GM23338 (cell line): ENCODE measurements around the gene STARD8.

ENCODE experiments used
- CREB1 ChIP-seq: fragments of 250-450 bp; sonication (Bioruptor Pico); IDR thresholded peaks from 2 replicates; pipeline ENCODE4 v1.5.0; 2020; ENCODE audit warnings: low read depth, mild to moderate bottlenecking, moderate library complexity
- EZH2 ChIP-seq: fragments of 200-600 bp; sonication (generic); IDR thresholded peaks from one replicate; pipeline ENCODE4 v1.8.0; 2017; ENCODE audit warnings: antibody characterized with exemption, mild to moderate bottlenecking, low read depth; ENCODE audit not compliant: unreplicated experiment
- EZH2phosphoT487 ChIP-seq: fragments of 200-600 bp; sonication (generic); IDR thresholded peaks from one replicate; pipeline ENCODE4 v1.8.1; 2018; ENCODE audit warnings: antibody characterized with exemption; ENCODE audit not compliant: unreplicated experiment
- JUNB ChIP-seq: IDR thresholded peaks from one replicate; pipeline ENCODE4 v1.6.1; 2016; ENCODE audit warnings: antibody characterized with exemption; ENCODE audit not compliant: unreplicated experiment
- POLR2AphosphoS5 ChIP-seq: IDR thresholded peaks from 2 replicates; pipeline ENCODE4 v1.6.1; 2016; ENCODE audit warnings: antibody characterized with exemption, low read depth
- STAT1 ChIP-seq: IDR thresholded peaks from one replicate; pipeline ENCODE4 v1.6.1; 2016; ENCODE audit warnings: antibody characterized with exemption; ENCODE audit not compliant: unreplicated experiment
- ZNF331 ChIP-seq: fragments of 250-450 bp; sonication (Bioruptor Pico); IDR thresholded peaks from 2 replicates; pipeline ENCODE4 v1.5.0; 2020; ENCODE audit warnings: low read depth, mild to moderate bottlenecking, moderate library complexity
- TF ChIP-seq, protein P1 (sequence below), 2 experiments: fragments of 200-600 bp in 1 of 2; sonication (generic) in 1 of 2; conservative IDR thresholded peaks; 2 replicates each; pipeline versions ENCODE4 v1.5.1 to v1.6.1; 2016 to 2017; ENCODE audit warnings: antibody characterized with exemption in 2 of 2, low read depth in 2 of 2, mild to moderate bottlenecking in 2 of 2, moderate library complexity in 1 of 2
- TF ChIP-seq, protein P2 (sequence below): IDR thresholded peaks from 2 replicates; pipeline ENCODE4 v1.6.1; 2016; ENCODE audit warnings: antibody characterized with exemption
- TF ChIP-seq, protein P3 (sequence below): IDR thresholded peaks from one replicate; pipeline ENCODE4 v1.6.1; 2018; ENCODE audit warnings: antibody characterized with exemption; ENCODE audit not compliant: unreplicated experiment
- TF ChIP-seq, protein P4 (sequence below): fragments of 250-450 bp; sonication (Bioruptor Pico); IDR thresholded peaks from 2 replicates; pipeline ENCODE4 v1.5.0; 2020; ENCODE audit warnings: mild to moderate bottlenecking, moderate library complexity

DNA sequence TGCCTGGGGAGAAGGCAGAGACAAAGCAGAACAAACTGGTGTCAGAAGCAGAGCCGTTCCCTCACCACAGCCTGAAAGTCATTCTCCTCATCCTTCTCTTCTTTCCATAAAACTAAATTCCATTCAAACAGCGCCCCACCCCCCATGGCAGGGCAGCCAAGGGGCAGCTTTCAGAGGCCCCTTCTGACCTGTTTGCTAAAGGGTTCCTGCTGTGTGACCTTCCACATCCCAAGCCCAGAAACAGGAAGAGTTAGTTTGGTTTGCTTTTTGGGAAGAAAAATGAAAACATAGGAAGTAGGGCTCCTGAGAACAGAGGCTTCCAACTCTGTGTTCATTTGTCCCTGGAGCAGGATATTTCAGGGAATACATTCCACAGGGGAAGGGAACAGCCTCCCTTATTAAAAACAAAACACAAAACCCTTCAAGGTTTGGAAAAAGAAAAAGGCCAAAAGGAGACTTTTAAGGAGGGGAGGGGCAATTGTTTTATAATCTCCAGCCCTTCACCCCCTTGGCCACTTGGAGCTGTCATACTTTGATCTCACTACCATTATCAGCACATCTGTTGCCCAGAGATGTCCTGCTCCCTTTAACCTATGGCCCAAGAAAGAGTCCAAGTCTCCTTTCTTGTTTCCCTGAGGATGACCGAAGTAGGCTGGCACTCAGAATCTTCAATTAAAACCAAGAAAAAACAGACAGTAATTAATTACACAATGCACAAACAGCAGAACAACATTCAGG is 25.3 kb downstream of the STARD8 start:
- TF ChIP-seq POLR2AphosphoS5 (no peak), EZH2phosphoT487 (no peak), EZH2 (no peak), CREB1 (CRISPR knock-in tag) (no peak), STAT1 (no peak), JUNB (no peak), ZNF331 (CRISPR knock-in tag) (no peak)
- TF ChIP-seq, protein P1, sequence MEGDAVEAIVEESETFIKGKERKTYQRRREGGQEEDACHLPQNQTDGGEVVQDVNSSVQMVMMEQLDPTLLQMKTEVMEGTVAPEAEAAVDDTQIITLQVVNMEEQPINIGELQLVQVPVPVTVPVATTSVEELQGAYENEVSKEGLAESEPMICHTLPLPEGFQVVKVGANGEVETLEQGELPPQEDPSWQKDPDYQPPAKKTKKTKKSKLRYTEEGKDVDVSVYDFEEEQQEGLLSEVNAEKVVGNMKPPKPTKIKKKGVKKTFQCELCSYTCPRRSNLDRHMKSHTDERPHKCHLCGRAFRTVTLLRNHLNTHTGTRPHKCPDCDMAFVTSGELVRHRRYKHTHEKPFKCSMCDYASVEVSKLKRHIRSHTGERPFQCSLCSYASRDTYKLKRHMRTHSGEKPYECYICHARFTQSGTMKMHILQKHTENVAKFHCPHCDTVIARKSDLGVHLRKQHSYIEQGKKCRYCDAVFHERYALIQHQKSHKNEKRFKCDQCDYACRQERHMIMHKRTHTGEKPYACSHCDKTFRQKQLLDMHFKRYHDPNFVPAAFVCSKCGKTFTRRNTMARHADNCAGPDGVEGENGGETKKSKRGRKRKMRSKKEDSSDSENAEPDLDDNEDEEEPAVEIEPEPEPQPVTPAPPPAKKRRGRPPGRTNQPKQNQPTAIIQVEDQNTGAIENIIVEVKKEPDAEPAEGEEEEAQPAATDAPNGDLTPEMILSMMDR (conservative IDR thresholded peaks at IDR 0.05; ENCODE audit: low read depth in 2 of 2): no peak
- TF ChIP-seq, protein P2, sequence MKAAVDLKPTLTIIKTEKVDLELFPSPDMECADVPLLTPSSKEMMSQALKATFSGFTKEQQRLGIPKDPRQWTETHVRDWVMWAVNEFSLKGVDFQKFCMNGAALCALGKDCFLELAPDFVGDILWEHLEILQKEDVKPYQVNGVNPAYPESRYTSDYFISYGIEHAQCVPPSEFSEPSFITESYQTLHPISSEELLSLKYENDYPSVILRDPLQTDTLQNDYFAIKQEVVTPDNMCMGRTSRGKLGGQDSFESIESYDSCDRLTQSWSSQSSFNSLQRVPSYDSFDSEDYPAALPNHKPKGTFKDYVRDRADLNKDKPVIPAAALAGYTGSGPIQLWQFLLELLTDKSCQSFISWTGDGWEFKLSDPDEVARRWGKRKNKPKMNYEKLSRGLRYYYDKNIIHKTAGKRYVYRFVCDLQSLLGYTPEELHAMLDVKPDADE: no peak
- TF ChIP-seq, protein P3, sequence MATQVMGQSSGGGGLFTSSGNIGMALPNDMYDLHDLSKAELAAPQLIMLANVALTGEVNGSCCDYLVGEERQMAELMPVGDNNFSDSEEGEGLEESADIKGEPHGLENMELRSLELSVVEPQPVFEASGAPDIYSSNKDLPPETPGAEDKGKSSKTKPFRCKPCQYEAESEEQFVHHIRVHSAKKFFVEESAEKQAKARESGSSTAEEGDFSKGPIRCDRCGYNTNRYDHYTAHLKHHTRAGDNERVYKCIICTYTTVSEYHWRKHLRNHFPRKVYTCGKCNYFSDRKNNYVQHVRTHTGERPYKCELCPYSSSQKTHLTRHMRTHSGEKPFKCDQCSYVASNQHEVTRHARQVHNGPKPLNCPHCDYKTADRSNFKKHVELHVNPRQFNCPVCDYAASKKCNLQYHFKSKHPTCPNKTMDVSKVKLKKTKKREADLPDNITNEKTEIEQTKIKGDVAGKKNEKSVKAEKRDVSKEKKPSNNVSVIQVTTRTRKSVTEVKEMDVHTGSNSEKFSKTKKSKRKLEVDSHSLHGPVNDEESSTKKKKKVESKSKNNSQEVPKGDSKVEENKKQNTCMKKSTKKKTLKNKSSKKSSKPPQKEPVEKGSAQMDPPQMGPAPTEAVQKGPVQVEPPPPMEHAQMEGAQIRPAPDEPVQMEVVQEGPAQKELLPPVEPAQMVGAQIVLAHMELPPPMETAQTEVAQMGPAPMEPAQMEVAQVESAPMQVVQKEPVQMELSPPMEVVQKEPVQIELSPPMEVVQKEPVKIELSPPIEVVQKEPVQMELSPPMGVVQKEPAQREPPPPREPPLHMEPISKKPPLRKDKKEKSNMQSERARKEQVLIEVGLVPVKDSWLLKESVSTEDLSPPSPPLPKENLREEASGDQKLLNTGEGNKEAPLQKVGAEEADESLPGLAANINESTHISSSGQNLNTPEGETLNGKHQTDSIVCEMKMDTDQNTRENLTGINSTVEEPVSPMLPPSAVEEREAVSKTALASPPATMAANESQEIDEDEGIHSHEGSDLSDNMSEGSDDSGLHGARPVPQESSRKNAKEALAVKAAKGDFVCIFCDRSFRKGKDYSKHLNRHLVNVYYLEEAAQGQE: no peak
- TF ChIP-seq, protein P4, sequence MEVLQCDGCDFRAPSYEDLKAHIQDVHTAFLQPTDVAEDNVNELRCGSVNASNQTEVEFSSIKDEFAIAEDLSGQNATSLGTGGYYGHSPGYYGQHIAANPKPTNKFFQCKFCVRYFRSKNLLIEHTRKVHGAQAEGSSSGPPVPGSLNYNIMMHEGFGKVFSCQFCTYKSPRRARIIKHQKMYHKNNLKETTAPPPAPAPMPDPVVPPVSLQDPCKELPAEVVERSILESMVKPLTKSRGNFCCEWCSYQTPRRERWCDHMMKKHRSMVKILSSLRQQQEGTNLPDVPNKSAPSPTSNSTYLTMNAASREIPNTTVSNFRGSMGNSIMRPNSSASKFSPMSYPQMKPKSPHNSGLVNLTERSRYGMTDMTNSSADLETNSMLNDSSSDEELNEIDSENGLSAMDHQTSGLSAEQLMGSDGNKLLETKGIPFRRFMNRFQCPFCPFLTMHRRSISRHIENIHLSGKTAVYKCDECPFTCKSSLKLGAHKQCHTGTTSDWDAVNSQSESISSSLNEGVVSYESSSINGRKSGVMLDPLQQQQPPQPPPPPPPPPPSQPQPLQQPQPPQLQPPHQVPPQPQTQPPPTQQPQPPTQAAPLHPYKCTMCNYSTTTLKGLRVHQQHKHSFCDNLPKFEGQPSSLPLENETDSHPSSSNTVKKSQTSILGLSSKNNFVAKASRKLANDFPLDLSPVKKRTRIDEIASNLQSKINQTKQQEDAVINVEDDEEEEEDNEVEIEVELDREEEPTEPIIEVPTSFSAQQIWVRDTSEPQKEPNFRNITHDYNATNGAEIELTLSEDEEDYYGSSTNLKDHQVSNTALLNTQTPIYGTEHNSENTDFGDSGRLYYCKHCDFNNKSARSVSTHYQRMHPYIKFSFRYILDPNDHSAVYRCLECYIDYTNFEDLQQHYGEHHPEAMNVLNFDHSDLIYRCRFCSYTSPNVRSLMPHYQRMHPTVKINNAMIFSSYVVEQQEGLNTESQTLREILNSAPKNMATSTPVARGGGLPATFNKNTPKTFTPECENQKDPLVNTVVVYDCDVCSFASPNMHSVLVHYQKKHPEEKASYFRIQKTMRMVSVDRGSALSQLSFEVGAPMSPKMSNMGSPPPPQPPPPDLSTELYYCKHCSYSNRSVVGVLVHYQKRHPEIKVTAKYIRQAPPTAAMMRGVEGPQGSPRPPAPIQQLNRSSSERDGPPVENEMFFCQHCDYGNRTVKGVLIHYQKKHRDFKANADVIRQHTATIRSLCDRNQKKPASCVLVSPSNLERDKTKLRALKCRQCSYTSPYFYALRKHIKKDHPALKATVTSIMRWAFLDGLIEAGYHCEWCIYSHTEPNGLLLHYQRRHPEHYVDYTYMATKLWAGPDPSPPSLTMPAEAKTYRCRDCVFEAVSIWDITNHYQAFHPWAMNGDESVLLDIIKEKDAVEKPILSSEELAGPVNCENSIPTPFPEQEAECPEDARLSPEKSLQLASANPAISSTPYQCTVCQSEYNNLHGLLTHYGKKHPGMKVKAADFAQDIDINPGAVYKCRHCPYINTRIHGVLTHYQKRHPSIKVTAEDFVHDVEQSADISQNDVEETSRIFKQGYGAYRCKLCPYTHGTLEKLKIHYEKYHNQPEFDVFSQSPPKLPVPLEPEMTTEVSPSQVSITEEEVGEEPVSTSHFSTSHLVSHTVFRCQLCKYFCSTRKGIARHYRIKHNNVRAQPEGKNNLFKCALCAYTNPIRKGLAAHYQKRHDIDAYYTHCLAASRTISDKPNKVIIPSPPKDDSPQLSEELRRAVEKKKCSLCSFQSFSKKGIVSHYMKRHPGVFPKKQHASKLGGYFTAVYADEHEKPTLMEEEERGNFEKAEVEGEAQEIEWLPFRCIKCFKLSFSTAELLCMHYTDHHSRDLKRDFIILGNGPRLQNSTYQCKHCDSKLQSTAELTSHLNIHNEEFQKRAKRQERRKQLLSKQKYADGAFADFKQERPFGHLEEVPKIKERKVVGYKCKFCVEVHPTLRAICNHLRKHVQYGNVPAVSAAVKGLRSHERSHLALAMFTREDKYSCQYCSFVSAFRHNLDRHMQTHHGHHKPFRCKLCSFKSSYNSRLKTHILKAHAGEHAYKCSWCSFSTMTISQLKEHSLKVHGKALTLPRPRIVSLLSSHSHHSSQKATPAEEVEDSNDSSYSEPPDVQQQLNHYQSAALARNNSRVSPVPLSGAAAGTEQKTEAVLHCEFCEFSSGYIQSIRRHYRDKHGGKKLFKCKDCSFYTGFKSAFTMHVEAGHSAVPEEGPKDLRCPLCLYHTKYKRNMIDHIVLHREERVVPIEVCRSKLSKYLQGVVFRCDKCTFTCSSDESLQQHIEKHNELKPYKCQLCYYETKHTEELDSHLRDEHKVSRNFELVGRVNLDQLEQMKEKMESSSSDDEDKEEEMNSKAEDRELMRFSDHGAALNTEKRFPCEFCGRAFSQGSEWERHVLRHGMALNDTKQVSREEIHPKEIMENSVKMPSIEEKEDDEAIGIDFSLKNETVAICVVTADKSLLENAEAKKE (CRISPR knock-in tag): no peak
